DND-41 (cell line): ENCODE data around the gene STAU1.

Experiments
- EZH2 ChIP-seq: IDR thresholded peaks from 3 replicates; pipeline ENCODE4 v1.6.1; 2012; ENCODE audit warnings: borderline replicate concordance, low read depth, mild to moderate bottlenecking, moderate library complexity, low read length, inconsistent platforms; ENCODE audit not compliant: severe bottlenecking
- TF ChIP-seq, protein P1 (sequence below): IDR thresholded peaks from 2 replicates; pipeline ENCODE4 v1.5.1; 2012; ENCODE audit warnings: borderline replicate concordance, low read length, moderate library complexity, mild to moderate bottlenecking; ENCODE audit not compliant: poor library complexity, severe bottlenecking; ENCODE audit errors: extremely low read depth

- TF ChIP-seq, protein P1, sequence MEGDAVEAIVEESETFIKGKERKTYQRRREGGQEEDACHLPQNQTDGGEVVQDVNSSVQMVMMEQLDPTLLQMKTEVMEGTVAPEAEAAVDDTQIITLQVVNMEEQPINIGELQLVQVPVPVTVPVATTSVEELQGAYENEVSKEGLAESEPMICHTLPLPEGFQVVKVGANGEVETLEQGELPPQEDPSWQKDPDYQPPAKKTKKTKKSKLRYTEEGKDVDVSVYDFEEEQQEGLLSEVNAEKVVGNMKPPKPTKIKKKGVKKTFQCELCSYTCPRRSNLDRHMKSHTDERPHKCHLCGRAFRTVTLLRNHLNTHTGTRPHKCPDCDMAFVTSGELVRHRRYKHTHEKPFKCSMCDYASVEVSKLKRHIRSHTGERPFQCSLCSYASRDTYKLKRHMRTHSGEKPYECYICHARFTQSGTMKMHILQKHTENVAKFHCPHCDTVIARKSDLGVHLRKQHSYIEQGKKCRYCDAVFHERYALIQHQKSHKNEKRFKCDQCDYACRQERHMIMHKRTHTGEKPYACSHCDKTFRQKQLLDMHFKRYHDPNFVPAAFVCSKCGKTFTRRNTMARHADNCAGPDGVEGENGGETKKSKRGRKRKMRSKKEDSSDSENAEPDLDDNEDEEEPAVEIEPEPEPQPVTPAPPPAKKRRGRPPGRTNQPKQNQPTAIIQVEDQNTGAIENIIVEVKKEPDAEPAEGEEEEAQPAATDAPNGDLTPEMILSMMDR: no peak
- TF ChIP-seq EZH2: no peak
Observed at GRCh38 chr20:49160057-49160929, 27.8 kb downstream of the STAU1 start.
